NK-92 (cell line): Measurements from ENCODE around the gene KRT26.
"Not testable (repeated sequence)": the region's sequence is repeated elsewhere in the genome, so short reads cannot be mapped to it uniquely, and the experiment has no call there.

Source experiments
- DNase-seq: peaks from one replicate; lab custom pipeline; 2025; ENCODE audit not compliant: unreplicated experiment; lab: John Stamatoyannopoulos, UW

The KRT26 gene

GRCh38 chr17:40795019-40795667, 23.1 kb upstream of the KRT26 start:
- no peak for DNase-seq

GRCh38 chr17:40794466-40794865, 22.5 kb upstream of the KRT26 start:
- DNase-seq, result no peak

- DNase-seq, result no peak
Measured at GRCh38 chr17:40793832-40794231, 21.8 kb upstream of the KRT26 start.

- no peak for DNase-seq
Measured at GRCh38 chr17:40791787-40792436, 19.9 kb upstream of the KRT26 start.

GRCh38 chr17:40791111-40791510, 19.1 kb upstream of the KRT26 start:
- DNase-seq, result no peak

- no peak for DNase-seq
Measured at GRCh38 chr17:40782450-40782849, 10.4 kb upstream of the KRT26 start, which contains the start of gene KRT27. KRT27 (minus strand) TSS chr17:40782550; CDS start chr17:40782493, 57 bp downstream.

GRCh38 chr17:40779181-40779909, 7.3 kb upstream of the KRT26 start:
- DNase-seq, result no peak

GRCh38 chr17:40778461-40778860, 6.5 kb upstream of the KRT26 start:
- no peak for DNase-seq

- no peak for DNase-seq
Measured at GRCh38 chr17:40777971-40778370, 6.0 kb upstream of the KRT26 start.

- DNase-seq, result no peak
Measured at GRCh38 chr17:40777459-40777858, 5.5 kb upstream of the KRT26 start.

GRCh38 chr17:40775945-40776344, 3.9 kb upstream of the KRT26 start:
- no peak for DNase-seq

- DNase-seq, result no peak
Measured at GRCh38 chr17:40765657-40766056, 6.3 kb downstream of the KRT26 start.

- no peak for DNase-seq
Measured at GRCh38 chr17:40763752-40764151, 8.2 kb downstream of the KRT26 start.

- DNase-seq, result no peak
Measured at GRCh38 chr17:40760105-40761016, 11.6 kb downstream of the KRT26 start.

GRCh38 chr17:40755231-40755630, 16.8 kb downstream of the KRT26 start, which contains the start of gene KRT25:
KRT25 (minus strand) TSS chr17:40755331; CDS start chr17:40755271, 60 bp downstream.
- DNase-seq, result no peak

- DNase-seq, result no peak
Measured at GRCh38 chr17:40753804-40754203, 18.2 kb downstream of the KRT26 start.

- DNase-seq, result no peak
Measured at GRCh38 chr17:40751065-40751464, 20.9 kb downstream of the KRT26 start.

GRCh38 chr17:40750391-40750790, 21.6 kb downstream of the KRT26 start:
- DNase-seq, result no peak

- not testable (repeated sequence) for DNase-seq
Measured at GRCh38 chr17:40748666-40749065, 23.3 kb downstream of the KRT26 start.

GRCh38 chr17:40738553-40738952, 33.4 kb downstream of the KRT26 start:
- no peak for DNase-seq

GRCh38 chr17:40735016-40735415, 37.0 kb downstream of the KRT26 start:
- no peak for DNase-seq
